ENCODE data around the gene AKAP10. TPM values are rescaled to one million over a fixed set of nuclear protein-coding genes. Genes with fewer than 3 reads are reported as not detected.
A peak's percentile ranks its signal among the peaks of the same experiment; 100 is the strongest.

Gene AKAP10
- total RNA-seq, 2 experiments from 2014 or later: 29.2 to 36.0 TPM

DNA sequence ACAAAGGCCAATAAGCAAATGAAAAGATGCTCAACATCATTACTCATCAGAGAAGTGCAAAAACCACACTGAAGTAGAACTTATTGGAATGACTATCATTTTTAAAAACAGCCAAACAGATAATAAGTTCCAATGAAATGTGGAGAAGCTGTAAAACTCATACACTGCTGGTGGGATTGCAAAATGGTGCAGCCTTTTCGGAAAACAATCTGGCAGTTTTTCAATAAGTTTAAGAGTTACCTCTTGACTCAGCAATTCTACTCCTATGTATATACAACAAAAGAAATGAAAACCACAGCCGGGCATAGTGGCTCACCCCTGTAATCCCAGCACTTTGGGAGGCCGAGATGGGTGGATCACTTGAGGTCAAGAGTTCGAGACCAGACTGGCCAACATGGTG lies 49.3 kb downstream of the AKAP10 start:
- H3K36me3 ChIP-seq (ENCODE audit: insufficient read depth, low read length): peaks cover 71% of the 10 kb centered on the region
- no peak for DNase-seq
- H3K36me3 Mint-ChIP-seq (ENCODE audit: low read depth): peaks cover 89% of the 10 kb centered on the region

DNA sequence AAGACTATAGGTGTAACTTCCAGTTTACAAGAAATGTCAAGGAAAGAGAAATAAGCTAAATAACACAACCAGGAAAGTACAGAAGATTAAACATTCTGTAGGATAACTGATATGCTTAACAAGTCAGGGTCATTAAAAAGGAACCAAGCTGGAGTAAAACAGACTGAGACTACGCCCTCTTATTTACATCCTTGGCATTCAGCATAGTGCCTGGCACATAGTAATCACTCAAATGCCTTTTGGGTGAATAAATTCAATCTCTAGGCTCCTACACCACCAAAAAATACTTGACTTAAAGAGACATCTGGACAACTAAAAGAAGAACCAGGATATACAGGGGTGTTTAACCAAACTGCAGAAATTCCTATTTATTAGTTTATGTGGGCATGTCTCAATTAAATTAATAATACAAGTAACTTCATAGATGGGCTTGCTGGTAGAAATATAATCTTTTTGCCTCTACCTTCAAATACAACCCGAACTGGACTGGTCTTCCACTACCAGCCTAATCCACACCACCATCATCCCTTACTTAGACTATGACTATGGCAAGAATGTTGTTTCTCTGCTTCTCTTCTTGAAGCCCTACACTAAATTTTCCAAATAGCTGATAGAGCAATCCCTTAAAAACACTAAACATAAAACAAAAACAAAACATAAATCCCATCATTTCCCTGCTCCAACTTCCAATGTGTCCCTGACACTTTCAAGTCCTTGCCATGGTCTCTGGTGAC lies 62.2 kb downstream of the AKAP10 start:
- H3K4me3 Mint-ChIP-seq: no peak overlapping the region
- H3K9me3 Mint-ChIP-seq: no peaks in the 10 kb centered on the region
- ChIA-PET POLR2A (no interaction called here), CTCF (no interaction called here)
- ATAC-seq (ENCODE audit: poor library complexity) (no peak), DNase-seq (no peak)
- H3K4me3 ChIP-seq (ENCODE audit: low read length): no peak overlapping the region
- intact Hi-C loops (cut with DNase I, micrococcal nuclease): no loop called here
- no peaks in the 10 kb centered on the region for H3K4me1 ChIP-seq (ENCODE audit: insufficient read depth, low read length)
- H3K9me3 ChIP-seq (ENCODE audit: control insufficient read depth in 1 of 2, insufficient read depth in 1 of 2, low read length in 2 of 2): no peaks in the 10 kb centered on the region
- no peaks in the 10 kb centered on the region for H3K4me1 Mint-ChIP-seq (ENCODE audit: low read depth)
- peaks cover 77% of the 10 kb centered on the region for H3K36me3 Mint-ChIP-seq (ENCODE audit: low read depth)
- peaks cover 63% of the 10 kb centered on the region for H3K36me3 ChIP-seq (ENCODE audit: insufficient read depth, low read length)
- H3K27ac Mint-ChIP-seq: peak overlapping the region; percentile 15
- no peaks in the 10 kb centered on the region for H3K27me3 ChIP-seq (ENCODE audit: control insufficient read depth in 1 of 2, insufficient read depth in 2 of 2, low read length in 2 of 2)
- TF ChIP-seq, protein P1, sequence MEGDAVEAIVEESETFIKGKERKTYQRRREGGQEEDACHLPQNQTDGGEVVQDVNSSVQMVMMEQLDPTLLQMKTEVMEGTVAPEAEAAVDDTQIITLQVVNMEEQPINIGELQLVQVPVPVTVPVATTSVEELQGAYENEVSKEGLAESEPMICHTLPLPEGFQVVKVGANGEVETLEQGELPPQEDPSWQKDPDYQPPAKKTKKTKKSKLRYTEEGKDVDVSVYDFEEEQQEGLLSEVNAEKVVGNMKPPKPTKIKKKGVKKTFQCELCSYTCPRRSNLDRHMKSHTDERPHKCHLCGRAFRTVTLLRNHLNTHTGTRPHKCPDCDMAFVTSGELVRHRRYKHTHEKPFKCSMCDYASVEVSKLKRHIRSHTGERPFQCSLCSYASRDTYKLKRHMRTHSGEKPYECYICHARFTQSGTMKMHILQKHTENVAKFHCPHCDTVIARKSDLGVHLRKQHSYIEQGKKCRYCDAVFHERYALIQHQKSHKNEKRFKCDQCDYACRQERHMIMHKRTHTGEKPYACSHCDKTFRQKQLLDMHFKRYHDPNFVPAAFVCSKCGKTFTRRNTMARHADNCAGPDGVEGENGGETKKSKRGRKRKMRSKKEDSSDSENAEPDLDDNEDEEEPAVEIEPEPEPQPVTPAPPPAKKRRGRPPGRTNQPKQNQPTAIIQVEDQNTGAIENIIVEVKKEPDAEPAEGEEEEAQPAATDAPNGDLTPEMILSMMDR (IDR thresholded peaks at IDR 0.05): no peak
- no peak overlapping the region for H3K27ac ChIP-seq (ENCODE audit: low read depth in 1 of 2, low read length in 2 of 2)
- no peaks in the 10 kb centered on the region for H3K27me3 Mint-ChIP-seq

More for the DNA sequence above, 49.3 kb downstream of the AKAP10 start:
- no peaks in the 10 kb centered on the region for H3K4me1 ChIP-seq (ENCODE audit: insufficient read depth, low read length)
- Mint-ChIP-seq H3K4me3 (no peak overlapping the region), H3K27ac (no peak overlapping the region), H3K27me3 (no peaks in the 10 kb centered on the region), H3K9me3 (no peaks in the 10 kb centered on the region), H3K4me1 (ENCODE audit: low read depth) (peaks cover 5% of the 10 kb centered on the region)
- POLR2A ChIA-PET: no interaction called here
- H3K27ac ChIP-seq (ENCODE audit: low read depth in 1 of 2, low read length in 2 of 2): no peak overlapping the region
- no peak for ATAC-seq (ENCODE audit: poor library complexity)
- no peak overlapping the region for H3K4me3 ChIP-seq (ENCODE audit: low read length)
- TF ChIP-seq, protein P1 (IDR thresholded peaks at IDR 0.05): no peak
- H3K27me3 ChIP-seq (ENCODE audit: control insufficient read depth in 1 of 2, insufficient read depth in 2 of 2, low read length in 2 of 2): no peaks in the 10 kb centered on the region
- CTCF ChIA-PET: no interaction called here
- H3K9me3 ChIP-seq (ENCODE audit: control insufficient read depth in 1 of 2, insufficient read depth in 1 of 2, low read length in 2 of 2): no peaks in the 10 kb centered on the region
- intact Hi-C loops (cut with DNase I, micrococcal nuclease): loop anchor here in 1 of 2 experiments (5.0 kb wide), 1 partner anchor 61 kb away; the partner anchor contains the start of gene ULK2

DNA sequence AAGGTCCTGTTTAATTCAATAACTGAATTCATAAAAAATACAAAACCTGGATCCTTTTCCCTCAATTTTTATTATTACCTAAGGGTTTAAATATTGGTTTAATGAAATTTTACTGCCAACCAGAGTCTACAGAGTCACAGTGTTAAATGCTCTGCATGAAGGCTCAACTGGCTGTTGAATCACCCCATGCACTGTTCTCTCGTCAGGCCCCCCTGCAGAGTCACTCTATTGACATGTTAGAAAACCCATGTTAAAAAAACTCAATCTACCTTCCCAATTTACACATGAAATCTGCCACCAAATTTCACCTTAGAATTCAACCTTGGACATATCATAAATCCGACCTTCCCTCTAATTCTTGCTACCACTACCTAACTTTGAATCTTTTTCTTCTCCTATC lies 66.6 kb downstream of the AKAP10 start:
- no peak overlapping the region for H3K4me3 Mint-ChIP-seq
- CTCF ChIA-PET: no interaction called here
- H3K27ac ChIP-seq (ENCODE audit: low read depth in 1 of 2, low read length in 2 of 2): no peak overlapping the region

More for the DNA sequence above, 66.6 kb downstream of the AKAP10 start:
- Mint-ChIP-seq H3K27me3 (no peaks in the 10 kb centered on the region), H3K27ac (no peak overlapping the region), H3K9me3 (no peaks in the 10 kb centered on the region), H3K4me1 (ENCODE audit: low read depth) (no peaks in the 10 kb centered on the region), H3K36me3 (ENCODE audit: low read depth) (peaks cover 87% of the 10 kb centered on the region)
- POLR2A ChIA-PET: interaction anchor here (0.9 kb wide), 1 partner anchor 12 kb away, joined by 3 read pairs; no protein-coding TSS in a partner anchor
- DNase-seq: no peak
- no peak for ATAC-seq (ENCODE audit: poor library complexity)
- H3K4me3 ChIP-seq (ENCODE audit: low read length): no peak overlapping the region
- no peaks in the 10 kb centered on the region for H3K27me3 ChIP-seq (ENCODE audit: control insufficient read depth in 1 of 2, insufficient read depth in 2 of 2, low read length in 2 of 2)
- no peaks in the 10 kb centered on the region for H3K9me3 ChIP-seq (ENCODE audit: control insufficient read depth in 1 of 2, insufficient read depth in 1 of 2, low read length in 2 of 2)
- no peaks in the 10 kb centered on the region for H3K4me1 ChIP-seq (ENCODE audit: insufficient read depth, low read length)
- TF ChIP-seq, protein P1 (IDR thresholded peaks at IDR 0.05): no peak
- intact Hi-C loops (cut with DNase I, micrococcal nuclease): no loop called here
- H3K36me3 ChIP-seq (ENCODE audit: insufficient read depth, low read length): peaks cover 71% of the 10 kb centered on the region

Data from CD4-positive, alpha-beta T cell (primary cell).